Spleen (tissue), 7 donors: ENCODE results near the gene PROB1.

Source experiments
- POLR2A ChIP-seq, 3 donors: fragments of 450-650 bp; IDR thresholded peaks; one replicate each; pipeline ENCODE4 v1.5.1; 2017; ENCODE audit warnings: antibody characterized with exemption in 3 of 3, mild to moderate bottlenecking in 1 of 3
- POLR2AphosphoS5 ChIP-seq, 3 donors: sonication (generic); formaldehyde crosslinking; IDR thresholded peaks; one replicate each; pipeline ENCODE4 v1.5.1; 2017; ENCODE audit warnings: antibody characterized with exemption in 3 of 3
- TF ChIP-seq, protein P1 (sequence below), 11 experiments: fragments of 200-600 bp in 7 of 11; fragments of 450-650 bp in 4 of 11; sonication (generic) in 4 of 11; IDR thresholded peaks in 8 of 11; conservative IDR thresholded peaks in 3 of 11; 1 replicate in 7 of 11; 2 replicates in 4 of 11; pipeline versions ENCODE4 v1.4.0 to v1.8.0; 2016 to 2021; ENCODE audit warnings: antibody characterized with exemption in 11 of 11, inconsistent platforms in 4 of 11, mild to moderate bottlenecking in 1 of 11
- donor health status: DM: no; HTN: no; CAD: no; lungs with moderate emphysema.
- donor health status: DM: no; HTN: no; CAD: no.
- donor health status: DM: no; HTN: no; CAD: no.

- no peak for TF ChIP-seq POLR2A (IDR thresholded peaks at IDR 0.05)
- TF ChIP-seq POLR2AphosphoS5 (IDR thresholded peaks at IDR 0.05) = no peak
- TF ChIP-seq, protein P1, sequence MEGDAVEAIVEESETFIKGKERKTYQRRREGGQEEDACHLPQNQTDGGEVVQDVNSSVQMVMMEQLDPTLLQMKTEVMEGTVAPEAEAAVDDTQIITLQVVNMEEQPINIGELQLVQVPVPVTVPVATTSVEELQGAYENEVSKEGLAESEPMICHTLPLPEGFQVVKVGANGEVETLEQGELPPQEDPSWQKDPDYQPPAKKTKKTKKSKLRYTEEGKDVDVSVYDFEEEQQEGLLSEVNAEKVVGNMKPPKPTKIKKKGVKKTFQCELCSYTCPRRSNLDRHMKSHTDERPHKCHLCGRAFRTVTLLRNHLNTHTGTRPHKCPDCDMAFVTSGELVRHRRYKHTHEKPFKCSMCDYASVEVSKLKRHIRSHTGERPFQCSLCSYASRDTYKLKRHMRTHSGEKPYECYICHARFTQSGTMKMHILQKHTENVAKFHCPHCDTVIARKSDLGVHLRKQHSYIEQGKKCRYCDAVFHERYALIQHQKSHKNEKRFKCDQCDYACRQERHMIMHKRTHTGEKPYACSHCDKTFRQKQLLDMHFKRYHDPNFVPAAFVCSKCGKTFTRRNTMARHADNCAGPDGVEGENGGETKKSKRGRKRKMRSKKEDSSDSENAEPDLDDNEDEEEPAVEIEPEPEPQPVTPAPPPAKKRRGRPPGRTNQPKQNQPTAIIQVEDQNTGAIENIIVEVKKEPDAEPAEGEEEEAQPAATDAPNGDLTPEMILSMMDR (IDR thresholded peaks at IDR 0.05 in 8 of 11, conservative IDR thresholded peaks at IDR 0.05 in 3 of 11) = no peak
These were observed 3.2 kb downstream of the PROB1 start for GRCh38 chr5:139391570-139392323.
